Subcutaneous adipose tissue (tissue), 4 donors: ENCODE data around the gene TLR3. TPM values are rescaled to one million over a fixed set of nuclear protein-coding genes. Genes with fewer than 3 reads are reported as not detected.

Experiments used
- total RNA-seq, 4 donors: library from RNA; depleted of rRNA; stranded (reverse); fragments of >200 nt; gene quantifications; one replicate each; pipeline ENCODE4 v1.1.0, GENCODE V29; 2016
- TF ChIP-seq, protein P1 (sequence below): fragments of 450-650 bp; IDR thresholded peaks from one replicate; pipeline ENCODE4 v1.5.1; 2016; ENCODE audit warnings: low read depth, mild to moderate bottlenecking, control low read depth, antibody characterized with exemption, moderate library complexity

The TLR3 gene
- total RNA-seq, 4 donors from 2014 or later = 4.1 to 12.2 (median 8.1) TPM

DNA sequence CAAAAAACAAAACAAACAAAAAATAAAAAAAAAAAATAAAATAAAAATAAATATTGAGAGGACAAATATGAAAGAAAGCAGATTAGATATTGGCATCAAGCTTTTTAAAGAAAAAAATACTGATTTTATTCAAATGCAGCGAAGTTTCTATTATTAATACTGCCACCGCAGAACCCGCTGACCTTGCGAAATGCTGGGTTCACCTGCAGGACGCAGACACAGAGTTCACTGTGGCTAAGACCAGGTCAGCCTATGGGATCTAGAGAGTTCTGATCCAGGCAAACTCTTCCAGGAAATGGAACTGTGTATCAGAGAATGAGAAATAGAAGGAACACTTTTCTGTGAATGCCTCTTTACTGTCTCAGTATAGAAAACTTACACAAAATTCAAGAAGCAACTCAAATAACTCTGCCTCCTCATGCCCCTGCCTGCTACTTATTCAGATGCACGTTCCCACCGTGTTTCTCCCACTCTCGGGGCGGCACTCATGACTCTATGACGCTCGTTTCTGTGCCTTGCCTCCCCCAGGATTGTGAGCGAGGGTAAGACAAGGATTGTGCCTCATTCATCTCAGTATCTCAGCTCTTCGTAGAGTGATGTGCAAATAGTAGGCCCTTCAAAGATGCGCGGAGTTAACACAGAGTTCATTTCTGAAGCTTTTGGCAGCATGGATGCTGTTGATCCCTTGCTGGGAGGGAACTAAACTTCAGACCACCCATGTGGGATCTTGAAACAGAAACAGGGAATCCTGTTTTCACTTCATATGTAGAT is 44.1 kb upstream of the TLR3 start:
- TF ChIP-seq, protein P1, sequence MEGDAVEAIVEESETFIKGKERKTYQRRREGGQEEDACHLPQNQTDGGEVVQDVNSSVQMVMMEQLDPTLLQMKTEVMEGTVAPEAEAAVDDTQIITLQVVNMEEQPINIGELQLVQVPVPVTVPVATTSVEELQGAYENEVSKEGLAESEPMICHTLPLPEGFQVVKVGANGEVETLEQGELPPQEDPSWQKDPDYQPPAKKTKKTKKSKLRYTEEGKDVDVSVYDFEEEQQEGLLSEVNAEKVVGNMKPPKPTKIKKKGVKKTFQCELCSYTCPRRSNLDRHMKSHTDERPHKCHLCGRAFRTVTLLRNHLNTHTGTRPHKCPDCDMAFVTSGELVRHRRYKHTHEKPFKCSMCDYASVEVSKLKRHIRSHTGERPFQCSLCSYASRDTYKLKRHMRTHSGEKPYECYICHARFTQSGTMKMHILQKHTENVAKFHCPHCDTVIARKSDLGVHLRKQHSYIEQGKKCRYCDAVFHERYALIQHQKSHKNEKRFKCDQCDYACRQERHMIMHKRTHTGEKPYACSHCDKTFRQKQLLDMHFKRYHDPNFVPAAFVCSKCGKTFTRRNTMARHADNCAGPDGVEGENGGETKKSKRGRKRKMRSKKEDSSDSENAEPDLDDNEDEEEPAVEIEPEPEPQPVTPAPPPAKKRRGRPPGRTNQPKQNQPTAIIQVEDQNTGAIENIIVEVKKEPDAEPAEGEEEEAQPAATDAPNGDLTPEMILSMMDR = no peak

DNA sequence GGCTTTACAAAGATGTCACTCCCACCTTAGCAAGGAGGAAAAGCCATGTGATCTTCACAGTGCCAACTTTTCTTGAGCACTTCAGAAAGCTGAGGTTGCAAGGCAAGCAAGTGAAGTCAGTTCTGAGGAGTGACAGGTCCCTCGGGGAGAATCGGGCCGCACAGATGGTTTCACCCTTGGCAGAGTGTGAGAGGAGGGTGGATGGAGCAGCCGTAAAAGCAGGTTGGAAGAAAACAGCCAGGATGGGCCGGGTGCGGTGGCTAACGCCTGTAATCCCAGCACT is 43.6 kb upstream of the TLR3 start:
- TF ChIP-seq, protein P1 = no peak

DNA sequence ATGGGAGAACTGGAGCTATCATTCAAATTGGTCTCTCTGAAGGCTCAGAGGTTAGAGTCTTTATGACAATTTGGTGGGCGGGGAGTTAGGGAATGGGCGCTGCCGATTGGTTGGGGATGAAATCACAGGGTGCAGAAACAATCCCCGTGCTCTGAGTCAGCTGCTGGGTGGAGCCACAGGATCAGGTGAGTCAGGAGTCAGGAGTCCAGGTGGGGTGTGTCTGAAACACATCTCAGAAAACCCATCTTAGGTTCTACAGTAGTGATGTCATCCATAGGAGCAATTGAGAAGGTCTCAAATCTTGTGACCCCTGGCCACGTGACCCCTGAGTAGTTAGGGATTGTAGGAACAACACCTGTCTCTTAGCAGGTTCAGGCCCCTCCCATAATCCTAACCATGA is 41.6 kb upstream of the TLR3 start:
- TF ChIP-seq, protein P1 = no peak

DNA sequence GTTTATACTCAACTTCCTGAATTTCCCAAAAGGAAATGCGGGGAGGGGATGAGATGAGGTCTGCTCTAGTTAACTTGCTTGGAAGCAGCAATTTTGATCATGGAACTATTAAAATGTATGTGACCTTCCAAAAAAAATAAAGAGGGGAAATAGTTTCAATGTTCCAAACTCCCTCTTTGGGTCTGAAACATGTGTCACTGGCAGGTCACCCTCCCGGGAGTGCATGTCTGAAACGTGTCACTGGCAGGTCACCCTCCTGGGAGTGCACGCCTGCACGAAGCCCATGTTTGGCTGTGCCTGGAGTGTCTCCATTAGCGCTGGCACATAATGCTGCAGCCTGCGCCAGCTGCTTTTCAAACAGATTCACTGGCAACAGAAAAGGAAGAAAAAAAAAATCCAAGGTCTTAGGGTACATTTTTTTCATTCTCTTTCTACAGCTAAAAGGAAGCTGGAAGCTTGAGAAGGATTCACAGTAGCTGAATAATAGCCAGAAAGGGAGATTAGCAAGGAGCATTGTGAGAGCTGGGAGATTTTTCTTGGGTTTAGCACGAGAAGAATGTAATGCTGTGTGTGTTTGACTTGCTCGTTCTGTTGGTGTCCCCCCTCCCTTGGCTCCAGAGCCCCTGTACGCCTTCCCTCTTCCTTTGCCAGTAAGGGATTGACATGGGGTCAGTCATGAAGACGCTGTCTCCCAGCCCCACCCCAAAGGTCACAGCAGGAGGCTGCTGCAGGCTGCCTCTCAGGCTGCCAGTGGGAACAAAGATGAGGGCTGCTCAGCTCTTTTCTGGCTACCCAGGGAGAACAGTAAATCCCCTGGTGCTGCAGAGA is 39.2 kb upstream of the TLR3 start:
- TF ChIP-seq, protein P1 = no peak

DNA sequence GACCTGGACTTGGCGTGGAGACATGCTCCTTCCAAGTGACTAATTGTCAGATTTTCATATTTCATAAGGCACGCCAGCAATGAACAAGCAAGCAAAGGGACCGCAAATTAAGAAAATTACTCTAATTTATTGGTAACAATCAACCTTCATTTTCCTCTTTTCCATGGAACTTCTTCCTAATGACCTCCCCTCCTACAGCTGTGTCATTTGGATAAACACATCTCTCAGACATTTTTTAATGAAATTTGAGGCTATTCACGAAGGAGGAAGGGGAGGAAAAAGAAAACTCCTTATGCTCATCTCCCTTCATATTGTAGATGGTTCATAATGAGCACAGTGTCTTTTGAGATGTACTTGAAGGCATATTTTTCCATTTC is 38.6 kb upstream of the TLR3 start:
- TF ChIP-seq, protein P1 = no peak

DNA sequence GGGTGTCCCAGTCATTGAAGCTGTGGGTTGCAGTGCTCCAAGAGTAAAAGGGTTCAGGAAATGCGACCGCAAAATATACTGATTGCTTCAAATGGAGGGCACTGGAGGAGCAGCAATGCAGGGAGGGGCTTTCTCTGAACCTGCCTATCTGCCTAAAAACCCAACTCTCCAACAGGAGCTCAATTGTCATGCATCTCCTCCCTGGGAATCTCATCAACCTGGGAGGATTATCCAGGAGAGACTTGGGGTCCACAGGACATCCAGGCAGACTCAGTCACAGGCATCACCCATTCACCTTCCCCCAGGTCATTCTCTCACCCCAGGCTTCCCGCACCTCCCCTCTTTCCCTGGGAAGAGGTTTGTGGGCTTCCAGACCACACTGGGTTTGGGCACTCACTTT is 38.2 kb upstream of the TLR3 start:
- TF ChIP-seq, protein P1 = no peak

DNA sequence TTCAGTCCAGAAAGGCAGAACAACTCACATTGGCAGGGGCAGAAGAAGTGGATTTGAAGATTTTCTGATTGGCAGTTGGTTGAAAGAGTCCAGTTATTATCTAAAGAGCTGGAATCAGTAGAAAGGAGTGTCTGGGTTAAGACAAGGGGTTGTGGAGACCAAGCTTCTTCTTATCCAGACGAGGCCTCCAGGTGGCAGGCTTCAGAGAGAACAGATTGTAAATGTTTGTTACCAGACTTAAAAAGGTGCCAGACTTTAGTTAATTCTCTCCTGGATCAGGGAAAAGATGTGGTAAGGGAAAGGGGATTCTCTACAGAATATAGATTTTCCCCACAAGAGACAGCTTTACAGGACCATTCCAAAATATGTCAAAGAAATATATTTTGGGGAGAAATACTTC is 36.7 kb upstream of the TLR3 start:
- TF ChIP-seq, protein P1 = no peak
